Nephron (organoid): ENCODE measurements around the gene FGGY.
A peak's percentile ranks its signal among the peaks of the same experiment; 100 is the strongest.

Experiments
- H3K27ac Mint-ChIP-seq, 3 experiments: 2 replicates each; pipeline ENCODE4 v1.8.0; 2020; ENCODE audit warnings: mixed read lengths in 3 of 3, mild to moderate bottlenecking in 2 of 3, moderate library complexity in 1 of 3
- H3K27me3 Mint-ChIP-seq: 2 replicates; pipeline ENCODE4 v1.8.0; 2021; ENCODE audit warnings: low read depth, mild to moderate bottlenecking, moderate library complexity, mixed read lengths
- H3K36me3 Mint-ChIP-seq: 2 replicates; pipeline ENCODE4 v1.8.0; 2020; ENCODE audit warnings: low read depth, mixed read lengths
- H3K4me1 Mint-ChIP-seq: 2 replicates; pipeline ENCODE4 v1.8.0; 2020; ENCODE audit warnings: mixed read lengths
- H3K4me3 Mint-ChIP-seq, 3 experiments: 2 replicates each; pipeline ENCODE4 v1.8.0; 2020; ENCODE audit warnings: mild to moderate bottlenecking in 3 of 3, mixed read lengths in 3 of 3, moderate library complexity in 2 of 3
- H3K9me3 Mint-ChIP-seq: 2 replicates; pipeline ENCODE4 v1.8.0; 2020; ENCODE audit warnings: mixed read lengths
- TF ChIP-seq, protein P1 (sequence below), 3 experiments: fragments of 200-600 bp; sonication (generic); IDR thresholded peaks; one replicate each; pipeline ENCODE4 v1.5.0; 2021; ENCODE audit warnings: antibody characterized with exemption in 3 of 3; ENCODE audit not compliant: unreplicated experiment in 3 of 3

FGGY gene

DNA sequence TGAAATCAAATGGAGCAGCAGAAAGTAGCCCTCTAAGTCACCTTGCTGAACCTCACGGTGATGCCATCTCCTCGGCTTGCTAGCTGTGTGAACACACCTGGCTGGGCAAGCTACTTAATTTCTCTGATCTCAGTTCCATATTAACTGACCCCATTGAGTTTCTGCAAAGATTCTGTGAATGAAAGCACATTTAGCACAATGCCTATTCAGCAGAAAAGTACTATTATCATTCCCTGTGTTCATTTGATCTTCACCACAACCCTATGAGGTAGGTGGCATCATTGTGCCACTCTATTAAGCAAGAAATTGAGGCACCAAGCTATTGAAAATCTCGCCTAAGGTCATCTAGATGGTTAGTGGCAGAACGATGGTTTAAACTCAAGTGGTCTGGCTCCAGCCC lies 387.8 kb downstream of the FGGY start:
- H3K27ac Mint-ChIP-seq = peak overlapping the region in 2 of 3 experiments; percentile 30 to 93
- peaks cover 5% of the 10 kb centered on the region for H3K27me3 Mint-ChIP-seq
- no peaks in the 10 kb centered on the region for H3K36me3 Mint-ChIP-seq
- H3K4me3 Mint-ChIP-seq = no peak overlapping the region
- no peaks in the 10 kb centered on the region for H3K9me3 Mint-ChIP-seq
- TF ChIP-seq, protein P1, sequence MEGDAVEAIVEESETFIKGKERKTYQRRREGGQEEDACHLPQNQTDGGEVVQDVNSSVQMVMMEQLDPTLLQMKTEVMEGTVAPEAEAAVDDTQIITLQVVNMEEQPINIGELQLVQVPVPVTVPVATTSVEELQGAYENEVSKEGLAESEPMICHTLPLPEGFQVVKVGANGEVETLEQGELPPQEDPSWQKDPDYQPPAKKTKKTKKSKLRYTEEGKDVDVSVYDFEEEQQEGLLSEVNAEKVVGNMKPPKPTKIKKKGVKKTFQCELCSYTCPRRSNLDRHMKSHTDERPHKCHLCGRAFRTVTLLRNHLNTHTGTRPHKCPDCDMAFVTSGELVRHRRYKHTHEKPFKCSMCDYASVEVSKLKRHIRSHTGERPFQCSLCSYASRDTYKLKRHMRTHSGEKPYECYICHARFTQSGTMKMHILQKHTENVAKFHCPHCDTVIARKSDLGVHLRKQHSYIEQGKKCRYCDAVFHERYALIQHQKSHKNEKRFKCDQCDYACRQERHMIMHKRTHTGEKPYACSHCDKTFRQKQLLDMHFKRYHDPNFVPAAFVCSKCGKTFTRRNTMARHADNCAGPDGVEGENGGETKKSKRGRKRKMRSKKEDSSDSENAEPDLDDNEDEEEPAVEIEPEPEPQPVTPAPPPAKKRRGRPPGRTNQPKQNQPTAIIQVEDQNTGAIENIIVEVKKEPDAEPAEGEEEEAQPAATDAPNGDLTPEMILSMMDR (IDR thresholded peaks at IDR 0.05; ENCODE audit: unreplicated experiment in 3 of 3) = no peak
- H3K4me1 Mint-ChIP-seq = peaks cover 64% of the 10 kb centered on the region

DNA sequence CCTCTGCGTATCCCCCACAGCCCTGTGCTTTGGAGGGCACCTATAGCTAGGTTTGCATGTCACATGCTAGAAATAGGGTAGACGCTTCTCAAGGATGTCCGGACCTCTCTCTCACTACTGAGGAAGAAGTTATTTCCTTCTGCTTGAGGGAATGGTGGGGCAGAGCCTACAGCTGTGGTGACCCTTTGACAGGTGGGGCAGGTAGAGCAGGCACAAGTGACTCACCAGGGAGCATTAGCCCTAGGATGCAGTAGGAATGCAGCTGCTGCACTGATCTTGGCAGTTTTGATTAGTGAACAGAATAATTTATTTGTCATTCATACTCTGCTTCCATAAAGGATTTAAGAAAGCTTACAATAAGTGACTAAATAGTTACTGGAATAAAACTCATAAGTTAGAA lies 388.2 kb downstream of the FGGY start:
- no peaks in the 10 kb centered on the region for H3K36me3 Mint-ChIP-seq
- H3K27ac Mint-ChIP-seq = peak overlapping the region in 2 of 3 experiments; percentile 41 to 93
- peaks cover 68% of the 10 kb centered on the region for H3K4me1 Mint-ChIP-seq
- no peaks in the 10 kb centered on the region for H3K9me3 Mint-ChIP-seq
- H3K27me3 Mint-ChIP-seq = peaks cover 5% of the 10 kb centered on the region
- TF ChIP-seq, protein P1 (IDR thresholded peaks at IDR 0.05; ENCODE audit: unreplicated experiment in 3 of 3) = no peak
- no peak overlapping the region for H3K4me3 Mint-ChIP-seq

DNA sequence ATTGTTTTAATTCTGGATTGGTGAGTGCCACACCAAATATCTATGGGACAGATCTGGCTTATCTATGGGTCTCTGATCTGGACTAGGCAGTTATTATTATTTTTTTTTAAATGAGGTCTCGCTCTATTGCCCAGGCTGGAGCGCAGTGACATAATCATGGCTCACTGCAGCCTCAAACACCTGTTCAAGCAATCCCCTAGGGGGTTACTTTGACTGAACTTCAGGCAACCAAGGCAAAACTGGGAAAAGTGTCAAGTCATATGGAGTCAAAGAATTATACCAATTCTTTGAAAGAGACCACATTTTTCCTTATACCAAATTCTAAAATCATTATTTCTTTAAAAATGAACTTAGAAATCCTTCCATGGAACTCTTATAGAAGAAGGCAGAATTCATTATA lies 388.8 kb downstream of the FGGY start:
- Mint-ChIP-seq H3K9me3 (no peaks in the 10 kb centered on the region), H3K4me3 (no peak overlapping the region), H3K36me3 (no peaks in the 10 kb centered on the region), H3K27me3 (peaks cover 5% of the 10 kb centered on the region), H3K27ac (peak overlapping the region; percentile 51 to 93 (median 73)), H3K4me1 (peaks cover 74% of the 10 kb centered on the region)
- TF ChIP-seq, protein P1 (IDR thresholded peaks at IDR 0.05; ENCODE audit: unreplicated experiment in 3 of 3) = no peak

DNA sequence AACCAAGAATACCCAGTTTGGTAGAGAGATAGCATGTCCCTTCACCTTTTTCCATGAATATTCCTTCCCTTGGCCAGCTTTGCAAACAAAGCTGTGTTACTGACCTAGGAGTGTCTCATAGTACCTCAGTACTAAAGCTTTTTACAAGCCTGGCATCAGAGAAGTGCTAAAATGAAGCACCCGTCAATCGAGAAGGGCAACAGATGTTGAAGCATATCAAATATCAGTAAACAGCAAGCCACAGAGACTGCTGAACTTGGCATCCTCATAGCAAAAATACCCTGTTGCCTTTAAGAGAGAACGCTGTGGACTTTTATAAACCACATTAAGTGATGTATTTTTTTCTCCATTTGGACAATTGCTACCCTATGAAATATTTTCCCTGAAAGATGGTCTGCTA lies 389.3 kb downstream of the FGGY start:
- H3K4me3 Mint-ChIP-seq = peak overlapping the region in 1 of 3 experiments; percentile 42
- peaks cover 5% of the 10 kb centered on the region for H3K27me3 Mint-ChIP-seq
- no peaks in the 10 kb centered on the region for H3K9me3 Mint-ChIP-seq
- peaks cover 76% of the 10 kb centered on the region for H3K4me1 Mint-ChIP-seq
- H3K27ac Mint-ChIP-seq = peak overlapping the region; percentile 51 to 93 (median 73)
- TF ChIP-seq, protein P1 (IDR thresholded peaks at IDR 0.05; ENCODE audit: unreplicated experiment in 3 of 3) = no peak
- no peaks in the 10 kb centered on the region for H3K36me3 Mint-ChIP-seq

DNA sequence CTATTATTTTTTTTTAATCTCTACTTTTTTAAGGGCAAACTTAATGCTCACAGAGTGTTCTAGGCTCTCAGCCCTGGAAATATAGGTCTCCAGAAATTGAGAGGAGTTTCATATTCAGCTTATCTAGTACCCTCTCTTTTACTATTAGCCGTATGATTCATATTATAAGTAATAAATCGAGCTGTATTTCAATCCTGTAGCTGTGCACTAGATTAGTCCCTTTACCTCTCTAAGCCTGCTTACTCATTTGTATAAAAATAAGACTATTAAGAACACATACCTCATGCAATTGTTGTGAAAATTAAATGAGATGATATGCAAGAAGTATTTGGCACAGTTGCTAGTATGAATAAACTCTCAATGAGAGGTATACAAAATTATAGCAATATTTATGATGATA lies 389.7 kb downstream of the FGGY start:
- H3K4me1 Mint-ChIP-seq = peaks cover 76% of the 10 kb centered on the region
- peak overlapping the region; percentile 51 to 93 (median 73) for H3K27ac Mint-ChIP-seq
- peak overlapping the region in 1 of 3 experiments; percentile 42 for H3K4me3 Mint-ChIP-seq

DNA sequence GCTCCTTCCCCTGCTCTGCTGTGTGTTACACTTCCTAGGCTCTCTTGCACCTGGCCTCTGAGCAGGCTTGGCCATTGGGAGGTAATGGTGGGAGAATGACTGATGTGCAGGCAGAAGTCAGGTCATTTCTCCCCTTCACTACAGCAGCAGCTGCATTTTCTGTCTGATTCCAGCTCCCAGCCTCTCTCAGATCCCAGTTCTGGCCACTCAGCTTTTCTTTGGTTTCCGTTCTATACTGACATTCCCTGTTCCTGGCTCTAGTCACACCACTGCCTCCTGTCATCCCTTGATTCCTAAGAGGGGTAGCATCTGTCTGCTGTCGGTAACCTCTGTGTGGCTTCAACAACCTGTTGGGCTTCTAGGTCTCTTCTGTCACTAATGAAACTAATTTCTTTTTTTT lies 390.2 kb downstream of the FGGY start:
- H3K4me1 Mint-ChIP-seq = peaks cover 78% of the 10 kb centered on the region

More for the DNA sequence above, 389.7 kb downstream of the FGGY start:
- TF ChIP-seq, protein P1 (IDR thresholded peaks at IDR 0.05; ENCODE audit: unreplicated experiment in 3 of 3) = no peak
- no peaks in the 10 kb centered on the region for H3K9me3 Mint-ChIP-seq
- H3K36me3 Mint-ChIP-seq = no peaks in the 10 kb centered on the region
- peaks cover 5% of the 10 kb centered on the region for H3K27me3 Mint-ChIP-seq

More for the DNA sequence above, 390.2 kb downstream of the FGGY start:
- no peaks in the 10 kb centered on the region for H3K36me3 Mint-ChIP-seq
- H3K27me3 Mint-ChIP-seq = peaks cover 5% of the 10 kb centered on the region
- peak overlapping the region in 1 of 3 experiments; percentile 46 for H3K4me3 Mint-ChIP-seq
- no peaks in the 10 kb centered on the region for H3K9me3 Mint-ChIP-seq
- peak overlapping the region; percentile 76 to 93 (median 84) for H3K27ac Mint-ChIP-seq
- TF ChIP-seq, protein P1 (IDR thresholded peaks at IDR 0.05; ENCODE audit: unreplicated experiment in 3 of 3) = no peak
